SW480 (cell line): ENCODE results near the gene PLPPR2.
"Not testable (repeated sequence)": the region's sequence is repeated elsewhere in the genome, so short reads cannot be mapped to it uniquely, and the experiment has no call there.

Experiments used
- DNase-seq: peaks from one replicate; pipeline ENCODE4 v3.0.0-alpha.2; 2016; ENCODE audit warnings: low spot score

The PLPPR2 gene

DNA sequence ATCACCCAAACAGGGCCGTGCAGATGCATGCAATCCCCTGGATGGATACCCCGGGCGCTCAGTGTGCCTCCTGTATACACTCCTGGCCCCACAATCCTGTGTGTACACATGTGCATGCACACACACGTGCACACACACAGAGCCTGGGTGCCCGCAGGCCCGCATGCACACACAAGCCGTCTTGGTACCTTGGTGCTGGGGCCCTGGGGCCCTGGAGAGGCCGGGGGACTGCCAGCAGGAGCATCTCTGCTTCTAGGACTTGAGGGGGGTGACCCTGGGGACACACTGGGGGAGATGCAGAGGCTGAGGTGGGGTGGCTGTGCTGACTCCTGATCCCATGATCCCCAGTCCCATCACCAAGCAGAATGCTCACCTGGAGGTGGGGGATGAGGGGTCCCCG is 44.4 kb downstream of the PLPPR2 start:
- DNase-seq: no peak

DNA sequence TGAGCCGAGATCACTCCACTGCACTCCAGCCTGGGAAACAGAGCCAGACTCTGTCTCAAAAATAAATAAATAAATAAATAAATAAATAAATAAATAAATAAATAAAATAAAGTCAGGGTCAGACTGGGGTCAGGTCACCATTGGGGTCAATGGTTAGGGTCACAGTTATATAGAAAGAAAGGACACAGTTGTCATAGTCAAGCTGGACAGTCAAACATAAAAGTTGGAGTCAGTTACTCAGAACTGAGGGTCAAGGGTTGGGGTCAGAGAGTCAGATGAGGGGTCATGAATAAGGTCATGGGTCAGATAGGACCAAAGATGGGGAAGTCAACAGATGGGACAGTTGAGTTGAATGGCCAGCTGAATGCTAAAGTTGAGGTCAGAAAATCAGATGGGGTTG is 45.6 kb downstream of the PLPPR2 start:
- DNase-seq: no peak

DNA sequence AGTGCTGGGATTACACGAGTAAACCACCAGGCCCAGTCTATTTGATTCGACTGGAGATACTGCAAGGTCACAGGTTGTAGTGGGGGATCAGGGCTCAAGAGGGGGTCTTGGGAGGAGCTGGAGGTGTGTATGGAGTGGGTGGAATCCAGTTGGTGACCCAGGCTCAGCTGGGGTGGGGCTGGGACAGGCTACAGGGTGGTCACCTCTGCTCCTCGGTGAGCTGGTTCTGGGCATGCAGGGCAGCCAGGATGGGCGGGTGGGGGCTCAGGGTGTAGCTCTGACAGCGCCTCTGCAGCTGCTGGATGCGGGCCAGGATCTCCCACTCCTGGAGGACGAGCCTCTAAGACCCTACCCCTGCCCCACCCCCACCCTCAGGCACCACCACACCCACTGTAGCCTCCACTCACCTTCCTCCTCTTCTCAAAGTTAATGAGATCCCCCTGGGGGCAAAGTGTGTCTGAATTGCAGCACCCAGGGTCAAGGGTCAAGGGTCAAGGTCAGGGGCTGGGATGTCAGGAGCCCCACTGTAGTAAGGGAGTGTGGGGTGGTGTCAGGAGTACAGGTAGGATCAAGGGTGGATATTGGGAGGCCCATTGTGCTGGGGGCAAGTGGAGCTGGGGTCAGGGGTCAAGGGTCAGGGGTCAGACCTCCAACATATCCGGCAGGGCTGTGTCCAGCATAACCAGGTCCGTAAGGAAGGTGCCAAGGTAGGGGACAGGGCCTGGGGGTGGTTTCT is 46.7 kb downstream of the PLPPR2 start:
- DNase-seq: no peak

DNA sequence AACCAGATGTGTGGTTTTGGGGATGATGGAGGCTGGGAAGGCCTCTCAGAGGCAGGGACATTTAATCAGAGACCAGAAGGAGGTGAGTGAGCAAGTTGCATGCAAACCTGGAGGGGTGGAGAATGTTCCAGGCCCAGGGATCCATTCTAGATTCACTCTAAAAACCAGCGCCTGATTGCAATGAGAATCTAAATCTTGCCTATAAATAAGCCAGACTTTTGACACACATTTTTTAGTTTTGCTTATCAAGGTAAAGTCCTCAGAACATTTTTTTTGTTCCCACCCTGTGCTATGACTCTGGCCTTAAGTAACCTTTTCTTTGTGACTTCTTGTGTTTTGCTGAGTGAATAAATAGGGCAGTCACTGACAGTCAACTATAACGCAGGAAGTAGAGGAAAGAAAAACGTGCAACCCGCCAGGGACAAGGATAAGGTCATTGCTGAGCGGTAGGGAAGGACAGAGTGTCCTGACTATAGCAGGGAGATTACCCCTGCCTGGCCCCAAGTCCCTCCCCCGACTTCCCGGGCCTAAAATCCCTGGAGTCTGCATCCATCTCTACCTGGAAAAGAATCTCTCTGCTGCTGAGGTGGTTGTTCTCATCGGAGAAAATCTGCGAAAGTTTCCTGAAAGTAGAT is 49.5 kb downstream of the PLPPR2 start:
- no peak for DNase-seq

DNA sequence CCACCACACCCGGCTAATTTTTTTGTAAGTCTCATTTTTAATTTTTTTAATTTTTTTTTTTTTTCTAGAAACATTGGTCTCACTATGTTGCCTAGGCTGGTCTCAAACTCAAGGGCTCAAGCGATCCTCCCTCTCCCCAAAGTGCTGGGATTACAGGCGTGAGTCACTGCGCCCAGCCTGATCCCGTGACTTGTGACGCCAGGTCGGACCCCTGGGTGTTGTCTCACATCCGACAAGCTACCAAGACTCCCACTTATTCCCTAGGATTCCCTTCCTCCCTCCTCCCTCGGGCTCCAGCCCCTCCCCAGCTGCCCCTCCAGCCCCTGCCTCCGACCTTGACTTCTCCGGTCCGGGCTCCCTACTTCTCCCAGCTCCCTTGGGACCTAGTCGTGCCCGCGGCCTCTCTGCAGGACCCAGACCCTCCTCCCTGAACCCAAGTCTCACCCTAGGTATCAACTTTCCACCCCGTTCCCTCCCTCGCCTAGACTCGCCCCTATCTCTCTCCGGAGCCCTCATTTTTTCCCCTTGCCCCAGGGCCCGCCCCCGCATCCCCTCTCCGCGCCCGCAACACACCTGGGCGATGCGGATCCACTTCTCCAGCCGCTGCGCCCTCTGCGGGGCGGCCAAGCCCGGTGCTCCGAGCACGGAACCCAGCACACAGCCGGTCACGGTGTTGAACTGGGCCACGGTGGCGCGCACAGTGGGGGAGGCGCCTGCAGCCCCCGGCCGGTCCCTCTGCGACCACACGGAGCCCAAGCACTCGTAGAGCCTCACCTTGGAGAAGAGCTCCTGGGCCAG is 50.8 kb downstream of the PLPPR2 start:
- no peak for DNase-seq

DNA sequence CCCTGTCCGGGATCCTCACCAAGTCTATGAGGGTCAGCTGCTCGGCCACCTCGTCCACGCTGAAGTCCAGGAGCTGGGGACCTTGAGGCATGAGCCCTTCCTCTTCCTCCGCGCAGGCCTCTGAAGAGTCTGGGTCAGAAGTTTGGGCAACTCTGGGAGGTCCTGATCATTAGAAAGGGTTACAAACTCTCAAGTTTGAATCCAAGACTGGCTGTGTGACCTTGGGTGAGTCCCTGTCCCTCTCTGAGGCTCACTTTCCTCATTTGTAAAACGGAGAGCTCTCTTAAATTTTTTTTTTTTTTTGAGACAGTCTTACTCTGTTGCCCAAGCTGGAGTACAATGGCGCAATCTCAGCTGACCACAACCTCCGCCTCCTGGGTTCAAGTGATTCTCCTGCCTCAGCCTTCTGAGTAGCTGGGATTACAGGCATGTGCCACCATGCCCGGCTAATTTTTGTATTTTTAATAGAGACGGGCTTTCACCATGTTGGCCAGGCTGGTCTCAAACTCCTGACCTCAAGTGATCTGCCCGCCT is 51.5 kb downstream of the PLPPR2 start:
- DNase-seq: not testable (repeated sequence)

DNA sequence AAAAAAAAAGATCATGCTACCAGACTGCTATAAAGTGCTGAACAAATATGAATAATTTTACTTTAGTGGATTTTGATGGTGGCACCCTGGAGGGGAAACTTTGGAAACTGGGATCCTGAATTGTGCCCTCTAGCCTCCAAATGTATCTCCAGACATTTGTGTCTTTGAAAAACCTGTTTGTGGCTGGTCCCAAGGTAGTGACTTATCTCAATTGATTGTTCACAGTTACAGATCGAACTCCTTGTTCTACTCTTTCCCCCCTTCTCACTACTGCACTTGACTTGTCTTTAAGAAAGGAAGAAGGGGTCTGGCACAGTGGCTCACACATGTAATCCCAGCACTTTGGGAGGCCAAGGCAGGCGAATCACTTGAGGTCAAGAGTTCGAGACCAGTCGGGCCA is 53.4 kb downstream of the PLPPR2 start:
- DNase-seq: no peak

DNA sequence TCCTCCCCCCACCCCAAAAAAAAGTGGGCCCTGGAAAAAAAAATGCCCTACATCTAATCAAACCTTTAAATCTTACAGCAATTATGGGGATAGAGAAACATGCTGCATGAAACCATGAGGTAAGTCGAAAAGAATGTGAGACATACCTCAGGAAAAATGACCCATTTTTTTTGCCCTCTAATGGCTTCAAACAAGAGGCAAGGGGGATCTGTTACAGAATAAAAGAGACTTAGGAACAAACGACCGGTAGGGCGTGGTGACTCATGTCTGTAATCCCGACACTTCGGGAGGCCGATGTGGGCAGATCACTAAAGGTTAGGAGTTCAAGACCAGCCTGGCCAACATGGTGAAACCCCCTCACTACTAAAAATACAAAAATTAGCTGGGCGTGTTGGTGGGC is 55.5 kb downstream of the PLPPR2 start:
- DNase-seq: peak; percentile 33

DNA sequence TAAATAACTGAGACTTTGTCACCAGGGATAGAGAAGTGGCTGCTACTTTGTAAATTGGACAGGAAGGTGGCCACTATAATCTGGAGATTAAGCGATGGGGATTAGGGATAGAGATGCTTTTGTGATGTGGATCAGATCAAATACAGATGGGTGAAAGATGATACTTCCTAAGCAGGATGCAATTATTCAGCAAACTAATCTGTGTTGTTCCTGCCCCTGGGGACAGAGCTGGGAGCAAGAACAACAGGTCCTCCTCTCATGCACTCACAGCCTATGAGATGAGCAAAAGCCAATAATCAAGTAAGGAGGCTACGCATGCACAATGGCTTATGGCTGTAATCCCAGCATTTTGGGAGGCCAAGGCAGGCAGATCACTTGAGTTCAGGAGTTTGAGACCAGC is 59.3 kb downstream of the PLPPR2 start:
- DNase-seq: no peak
